HG02588 (cell line): ENCODE data around the gene CDC42EP5.
"Not testable (repeated sequence)": the region's sequence is repeated elsewhere in the genome, so short reads cannot be mapped to it uniquely, and the experiment has no call there.

Experiments used
- ATAC-seq: cut with Tn5 transposase; IDR thresholded peaks from one replicate; pipeline ENCODE4 v1.9.1; 2021; ENCODE audit warnings: mild to moderate bottlenecking, moderate library complexity; ENCODE audit not compliant: unreplicated experiment

Gene CDC42EP5, protein sequence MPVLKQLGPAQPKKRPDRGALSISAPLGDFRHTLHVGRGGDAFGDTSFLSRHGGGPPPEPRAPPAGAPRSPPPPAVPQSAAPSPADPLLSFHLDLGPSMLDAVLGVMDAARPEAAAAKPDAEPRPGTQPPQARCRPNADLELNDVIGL

DNA sequence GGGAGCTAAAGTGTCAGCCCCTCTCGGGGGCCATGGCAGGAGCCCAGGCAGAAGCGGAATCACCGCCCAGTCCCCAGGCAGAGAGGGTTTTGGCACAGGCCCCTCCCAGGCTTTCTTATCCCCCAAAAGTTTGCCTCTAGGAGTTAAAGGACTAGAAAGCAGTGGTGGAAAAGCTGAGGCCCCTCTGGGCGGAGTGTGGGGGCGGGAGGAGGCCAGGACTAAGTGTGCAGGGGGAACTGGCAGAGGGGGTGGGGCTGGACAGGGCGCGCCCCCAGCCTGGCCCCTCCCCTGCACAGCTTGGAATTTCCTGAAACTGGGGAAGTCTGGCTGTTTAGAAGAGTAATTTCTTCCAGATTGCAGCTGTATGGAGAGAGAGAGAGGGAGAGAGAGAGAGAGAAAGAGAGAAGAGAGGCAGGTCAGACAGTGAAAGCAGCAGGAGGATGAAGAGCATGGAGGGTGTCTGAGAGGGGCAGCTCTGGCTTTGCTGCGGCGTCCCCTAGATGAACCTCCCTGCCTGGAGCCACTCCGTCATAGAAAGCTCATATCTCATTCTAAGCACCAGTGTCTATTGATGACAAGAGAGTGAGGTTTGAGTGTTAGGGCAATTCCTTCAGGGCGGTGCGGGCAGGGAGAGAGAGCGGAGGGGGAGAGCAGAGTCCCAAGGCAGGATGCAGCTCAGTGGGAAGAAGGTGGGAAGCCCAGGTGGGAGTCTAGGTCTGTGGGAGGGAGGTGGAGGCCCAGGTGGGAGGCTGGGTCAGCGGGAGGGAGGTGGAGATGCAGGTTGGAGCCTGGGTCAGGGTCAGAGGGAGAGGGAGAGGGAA lies at the start of gene CDC42EP5:
CDC42EP5 (minus strand) TSS at position 226 of the 821 bp plus-strand sequence. CDS start 7,749 bp downstream, outside the sequence.
- no peak for ATAC-seq

DNA sequence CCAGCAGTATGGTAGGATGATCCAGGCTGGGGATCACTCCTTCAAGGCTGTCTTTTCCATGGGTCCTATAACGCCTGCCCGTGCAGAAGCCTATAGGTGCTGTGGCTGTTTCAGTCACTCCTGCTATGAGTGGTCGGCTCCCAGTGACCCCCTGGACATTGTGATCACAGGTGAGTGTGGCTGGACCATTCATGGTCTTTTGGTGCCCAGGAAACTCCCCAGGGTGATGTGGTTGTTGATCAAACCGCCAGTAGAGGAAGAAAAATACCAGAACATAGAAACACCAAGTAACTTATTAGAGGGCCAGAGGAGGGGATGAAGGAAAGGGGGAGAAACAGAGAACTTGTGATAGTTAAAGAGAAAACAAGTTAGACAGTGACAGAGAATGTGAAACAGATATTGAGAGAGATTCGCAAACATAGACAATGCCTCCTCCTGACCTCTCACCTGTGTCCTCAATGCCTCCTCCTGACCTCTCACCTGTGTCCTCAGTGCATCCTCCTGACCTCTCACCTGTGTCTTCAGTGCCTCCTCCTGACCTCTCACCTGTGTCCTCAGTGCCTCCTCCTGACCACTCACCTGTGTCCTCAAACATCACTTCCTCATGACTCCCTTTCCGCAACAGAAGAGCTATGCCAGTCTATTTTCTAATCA lies 48.9 kb upstream of the CDC42EP5 start:
- ATAC-seq = no peak

DNA sequence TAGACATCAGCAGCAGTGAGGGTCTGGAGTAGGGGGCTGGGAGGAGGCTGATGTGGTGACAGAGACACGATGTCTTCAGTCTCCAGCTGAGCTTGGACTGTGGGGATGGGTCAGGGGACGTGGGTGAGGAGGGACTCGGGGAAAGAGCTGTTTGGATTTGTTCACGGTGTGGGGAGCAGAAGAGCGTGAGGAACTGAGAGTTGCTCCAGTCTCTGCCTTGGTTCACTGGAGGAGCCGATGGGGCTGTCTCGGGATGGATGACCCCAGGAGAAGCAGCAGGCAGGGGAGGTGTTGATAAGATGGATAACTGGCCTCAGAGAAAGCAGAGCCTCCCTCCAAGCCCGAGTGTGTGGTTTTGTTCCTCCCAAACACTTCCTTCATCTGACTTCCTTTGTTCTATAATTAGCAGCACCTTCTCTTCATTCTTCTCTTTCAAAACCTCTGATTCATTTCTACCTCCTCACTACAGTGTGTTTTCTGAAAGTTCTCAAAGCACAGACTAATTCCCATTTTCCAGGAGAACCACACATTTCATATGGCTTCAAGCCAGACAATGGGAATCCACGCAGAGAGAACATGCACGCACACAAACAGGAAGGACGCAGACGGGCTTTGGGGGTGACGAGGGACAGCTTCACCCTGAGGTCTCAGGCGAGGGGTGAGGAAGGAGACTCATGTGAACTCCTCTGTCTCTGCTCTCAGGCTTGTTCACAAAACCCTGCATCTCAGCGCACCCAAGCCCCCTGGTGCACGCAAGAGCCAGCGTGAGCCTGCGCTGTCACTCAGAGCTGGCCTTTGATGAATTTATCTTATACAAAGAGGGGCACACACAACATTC lies 48.1 kb upstream of the CDC42EP5 start:
- no peak for ATAC-seq

DNA sequence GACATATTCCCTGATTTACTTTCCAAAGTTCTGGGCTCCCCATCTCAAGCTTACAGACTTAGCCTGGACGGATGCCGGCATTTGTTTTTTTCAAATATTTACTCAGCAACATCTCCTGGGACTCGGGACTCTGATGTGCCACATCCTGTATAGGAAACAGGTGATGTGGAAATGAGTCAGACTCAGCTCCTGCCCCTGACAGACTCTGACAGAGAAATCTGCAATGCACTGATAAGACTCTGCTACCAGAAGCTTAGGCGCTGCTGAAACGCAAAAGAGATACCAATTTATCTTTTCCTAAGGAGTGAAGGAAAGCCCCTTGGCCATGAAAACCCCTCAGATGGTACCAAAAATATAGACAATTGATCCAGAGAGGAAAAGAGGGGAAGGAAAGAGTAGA lies 45.7 kb upstream of the CDC42EP5 start:
- no peak for ATAC-seq

DNA sequence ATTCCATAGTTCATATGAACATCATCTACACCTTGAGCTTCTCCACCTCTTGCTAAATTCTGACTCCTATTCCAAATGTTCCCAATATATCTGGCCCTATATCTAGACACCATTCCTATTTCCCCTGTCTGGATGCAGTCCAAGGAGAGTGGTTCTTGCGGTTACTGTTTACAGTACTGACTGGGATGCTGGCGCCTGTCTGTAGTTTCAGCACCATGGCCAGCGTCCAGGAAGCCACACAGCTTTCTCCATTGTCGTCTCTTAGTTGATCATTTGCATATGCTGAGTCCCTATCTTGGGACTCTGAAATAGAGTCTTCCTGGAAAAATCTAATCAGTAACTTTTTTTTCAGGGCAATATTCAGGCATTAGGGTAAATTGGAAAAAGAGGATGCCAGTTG lies 44.4 kb upstream of the CDC42EP5 start:
- no peak for ATAC-seq

DNA sequence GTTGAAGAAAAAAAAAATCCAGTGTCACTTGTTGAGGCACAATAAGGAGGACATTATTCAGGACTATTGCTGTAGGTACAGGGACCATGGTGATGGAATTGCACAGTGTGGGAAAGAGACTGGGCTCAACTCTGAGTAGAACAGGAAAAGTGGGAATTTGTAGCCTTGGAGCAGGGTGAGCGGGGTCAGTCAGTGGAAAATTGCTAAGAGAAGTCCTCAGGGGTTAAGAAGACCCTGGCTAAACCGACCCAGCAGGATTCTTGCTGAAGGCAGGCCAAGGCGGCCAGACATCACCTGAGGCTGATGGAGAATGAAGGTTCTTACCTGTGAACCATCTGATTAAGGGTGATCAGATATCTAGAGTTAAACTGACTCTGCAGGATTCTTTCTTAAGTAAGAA lies 42.1 kb upstream of the CDC42EP5 start:
- no peak for ATAC-seq

DNA sequence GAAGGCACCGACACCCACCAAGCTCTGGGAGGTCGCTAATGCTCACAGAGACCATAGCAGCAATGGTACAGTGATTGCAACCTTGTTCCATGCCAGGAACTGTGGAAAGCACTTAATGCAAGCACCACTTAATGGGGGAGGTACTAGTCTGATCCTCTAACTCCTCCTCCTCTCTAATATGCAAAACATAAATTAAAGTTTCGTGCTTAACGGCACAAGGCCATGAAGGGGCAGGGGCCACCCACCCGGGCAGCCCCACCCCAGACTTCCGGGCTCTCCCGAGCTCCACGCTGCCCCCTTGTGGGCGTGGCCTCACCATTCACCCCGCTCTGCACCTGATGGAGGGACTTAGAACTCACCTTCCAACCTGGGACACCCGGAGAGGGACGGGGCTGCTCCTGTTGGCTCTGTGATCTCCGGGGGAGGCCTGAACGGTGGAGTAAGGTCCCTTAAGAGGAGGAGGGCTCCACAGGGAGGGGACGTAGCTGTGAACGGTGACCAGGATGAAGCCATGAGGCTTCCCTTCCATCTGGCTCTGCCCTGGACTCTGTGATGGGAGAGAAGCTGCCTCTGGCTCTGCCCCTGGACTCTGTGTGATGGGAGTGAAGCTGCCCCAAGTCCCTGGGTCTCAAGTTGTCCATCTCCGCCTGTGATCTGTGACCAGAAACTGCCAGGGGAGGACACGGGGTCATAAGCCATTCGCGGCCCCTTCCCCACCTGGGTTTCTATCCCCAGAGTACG lies 36.3 kb upstream of the CDC42EP5 start:
- ATAC-seq = not testable (repeated sequence)

DNA sequence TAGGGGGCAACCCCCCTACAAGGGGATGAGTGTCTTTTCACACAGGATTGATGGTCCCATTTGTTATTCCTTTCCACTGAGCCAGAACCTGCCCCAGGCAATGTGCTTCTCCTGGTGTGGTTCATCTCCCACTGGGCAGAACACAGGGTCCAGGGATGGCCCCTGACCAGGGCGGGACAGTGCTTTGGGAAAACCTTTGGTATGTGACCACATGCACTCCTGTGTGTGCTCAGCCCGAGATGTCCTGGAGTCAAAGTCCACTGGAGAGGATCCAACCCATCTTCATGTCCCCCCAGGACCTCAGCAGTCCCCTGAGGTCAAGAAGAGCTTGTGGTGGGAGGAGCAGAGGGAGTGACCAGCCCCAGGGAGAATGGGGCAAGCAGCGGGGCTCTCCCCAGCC lies 35.4 kb upstream of the CDC42EP5 start:
- not testable (repeated sequence) for ATAC-seq

DNA sequence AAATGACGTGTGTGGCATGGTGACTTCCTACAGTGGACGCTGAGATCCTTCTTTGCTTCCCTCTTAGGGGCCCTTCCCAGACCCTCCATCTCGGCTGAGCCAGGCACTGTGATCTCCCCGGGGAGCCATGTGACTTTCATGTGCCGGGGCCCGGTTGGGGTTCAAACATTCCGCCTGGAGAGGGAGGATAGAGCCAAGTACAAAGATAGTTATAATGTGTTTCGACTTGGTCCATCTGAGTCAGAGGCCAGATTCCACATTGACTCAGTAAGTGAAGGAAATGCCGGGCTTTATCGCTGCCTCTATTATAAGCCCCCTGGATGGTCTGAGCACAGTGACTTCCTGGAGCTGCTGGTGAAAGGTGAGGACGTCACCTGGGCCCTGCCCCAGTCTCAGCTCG lies 34.7 kb upstream of the CDC42EP5 start:
- no peak for ATAC-seq

DNA sequence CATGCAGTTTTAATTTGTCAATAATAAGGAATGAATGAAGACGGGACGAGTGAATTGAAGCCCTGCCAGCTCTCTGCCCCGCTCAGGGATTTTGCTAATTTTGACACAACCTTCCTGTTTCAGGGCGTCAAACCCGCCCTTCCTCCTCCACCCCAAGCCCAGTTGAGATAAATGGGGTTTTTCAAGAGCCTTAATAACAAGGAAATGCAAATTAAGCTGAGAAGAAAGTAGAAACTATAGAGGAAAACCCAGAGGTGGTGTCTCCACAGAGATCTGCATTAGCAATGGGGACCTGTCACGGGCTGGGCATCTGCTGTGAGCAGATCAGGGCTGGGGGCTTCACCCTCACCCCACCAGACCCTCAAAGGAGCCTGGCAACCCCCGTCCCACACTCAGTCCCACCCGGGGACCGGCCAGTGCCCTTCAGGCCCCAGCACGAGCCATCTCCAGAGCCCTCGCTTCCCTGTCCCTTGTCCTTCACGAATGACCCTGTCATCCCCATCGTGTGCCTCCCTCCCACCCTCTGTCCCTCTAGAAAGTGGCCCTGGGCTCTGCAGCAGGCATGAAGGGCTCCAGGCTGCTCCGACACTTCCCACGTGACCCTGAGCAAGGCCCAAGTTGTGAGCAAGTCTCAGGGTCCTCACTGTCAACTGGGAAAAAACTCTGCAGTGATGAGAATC lies 34.1 kb upstream of the CDC42EP5 start:
- ATAC-seq = not testable (repeated sequence)

DNA sequence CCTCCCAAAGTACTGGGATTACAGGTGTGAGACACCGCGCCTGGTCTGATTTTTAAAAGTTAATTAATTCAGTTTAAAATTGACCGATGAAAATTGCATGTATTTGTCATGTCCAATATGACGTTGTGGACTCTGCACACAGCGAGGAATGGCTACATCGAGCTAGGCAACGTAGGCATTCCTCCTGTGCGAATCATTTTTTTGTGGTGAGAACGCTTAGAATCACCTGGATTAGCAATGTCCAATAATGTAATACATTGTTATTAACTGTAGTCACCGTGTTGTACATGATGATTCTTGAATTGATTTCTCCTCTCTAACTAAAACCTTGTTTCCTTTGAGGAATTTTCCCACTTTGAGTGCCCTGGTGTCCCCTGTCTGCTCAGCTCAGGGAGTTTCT lies 33.0 kb upstream of the CDC42EP5 start:
- ATAC-seq = no peak

DNA sequence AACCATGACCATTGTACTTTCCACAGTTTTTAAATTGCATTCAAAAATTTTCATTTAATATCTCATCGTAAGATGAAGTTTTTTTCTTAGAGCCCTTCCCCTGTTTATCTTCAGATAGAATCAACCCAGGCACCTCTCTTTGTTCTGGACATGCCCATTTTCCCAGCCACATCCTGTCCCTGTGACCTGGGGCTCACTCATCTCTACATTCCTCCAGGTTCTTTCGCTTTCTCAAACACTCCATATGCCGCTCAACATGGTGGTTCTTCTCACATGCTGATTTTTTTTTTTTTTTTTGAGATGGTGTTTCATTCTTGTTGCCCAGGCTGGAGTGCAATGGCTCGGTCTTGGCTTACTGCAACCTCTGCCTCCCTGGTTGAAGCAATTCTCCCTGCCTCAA lies 32.4 kb upstream of the CDC42EP5 start:
- ATAC-seq = not testable (repeated sequence)

DNA sequence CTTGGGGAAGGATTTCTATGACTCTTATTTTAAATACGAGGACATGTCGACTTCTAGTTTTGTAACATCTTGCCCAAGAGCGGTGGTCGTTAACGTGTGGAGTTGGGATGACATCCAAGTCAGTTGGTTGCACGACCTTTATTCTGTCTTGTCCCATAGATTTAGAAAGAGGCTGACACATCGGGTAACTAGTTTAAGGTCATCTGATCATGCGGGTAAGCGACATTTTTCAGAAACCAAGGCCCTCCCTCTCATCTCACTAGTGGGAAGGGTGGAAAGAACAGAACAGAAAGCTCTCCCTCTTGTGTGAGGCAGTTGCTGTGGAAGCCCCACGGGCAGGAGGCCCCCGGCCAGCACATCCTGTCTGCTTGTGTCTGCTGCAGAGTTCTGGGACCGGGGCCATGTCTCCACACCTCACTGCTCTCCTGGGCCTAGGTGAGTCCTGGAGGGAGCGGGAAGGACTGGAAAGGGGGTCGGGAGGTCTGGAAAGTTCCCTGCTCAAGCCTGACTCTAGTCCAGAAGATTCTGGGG lies 29.5 kb upstream of the CDC42EP5 start, which contains the start of gene LAIR2:
LAIR2 (plus strand) TSS at position 314 of the 531 bp plus-strand sequence; CDS start at position 402, 88 bp downstream.
- ATAC-seq = no peak

DNA sequence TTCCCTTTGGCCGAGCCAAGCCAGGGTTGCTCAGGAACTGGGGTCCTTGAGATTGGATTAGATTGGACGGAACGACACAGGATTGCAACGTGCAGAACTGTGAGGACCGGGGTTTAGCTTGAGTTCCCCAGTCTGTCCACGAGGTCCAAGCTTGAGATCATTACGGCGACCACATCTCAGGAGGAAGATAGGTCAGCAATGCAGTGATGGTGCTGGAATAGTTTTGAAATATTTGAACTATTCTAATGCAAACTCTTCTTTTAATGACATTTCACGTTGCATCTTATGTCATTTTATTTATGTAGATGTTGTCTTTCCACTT lies 25.3 kb upstream of the CDC42EP5 start:
- not testable (repeated sequence) for ATAC-seq

DNA sequence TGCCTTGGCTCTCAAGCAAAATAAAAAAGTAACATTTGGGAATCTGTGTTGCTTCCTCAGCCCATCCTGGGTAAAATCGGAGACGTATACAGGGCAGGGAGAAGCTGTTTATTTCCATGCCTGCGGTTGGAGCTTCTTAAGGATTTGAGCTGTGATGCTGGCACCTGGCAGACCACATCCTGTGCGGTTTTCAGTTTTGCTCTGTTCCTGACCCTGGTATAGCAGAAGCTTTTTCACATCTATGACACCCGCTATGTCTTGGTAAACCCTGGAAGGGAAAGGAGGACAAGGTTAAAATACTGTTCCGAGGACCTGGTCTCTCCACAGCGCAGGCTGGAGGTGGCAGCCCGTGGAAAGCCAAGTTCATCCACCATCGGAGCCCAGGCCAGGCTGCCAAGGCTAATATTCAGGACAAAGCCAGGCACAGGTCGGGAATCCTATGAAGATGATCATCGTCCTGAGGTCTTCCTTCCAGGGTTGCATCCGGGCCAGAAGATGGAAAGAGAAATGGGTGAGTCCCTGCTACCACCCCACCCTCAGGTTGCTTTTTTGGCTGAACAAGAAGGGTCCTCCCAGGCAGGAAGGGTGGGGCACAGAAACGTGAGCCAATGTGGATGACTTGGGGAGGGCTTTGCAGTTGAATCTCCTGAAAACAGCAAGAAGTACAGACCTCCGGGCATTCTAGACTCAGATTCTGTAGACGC lies 24.8 kb upstream of the CDC42EP5 start:
- not testable (repeated sequence) for ATAC-seq

DNA sequence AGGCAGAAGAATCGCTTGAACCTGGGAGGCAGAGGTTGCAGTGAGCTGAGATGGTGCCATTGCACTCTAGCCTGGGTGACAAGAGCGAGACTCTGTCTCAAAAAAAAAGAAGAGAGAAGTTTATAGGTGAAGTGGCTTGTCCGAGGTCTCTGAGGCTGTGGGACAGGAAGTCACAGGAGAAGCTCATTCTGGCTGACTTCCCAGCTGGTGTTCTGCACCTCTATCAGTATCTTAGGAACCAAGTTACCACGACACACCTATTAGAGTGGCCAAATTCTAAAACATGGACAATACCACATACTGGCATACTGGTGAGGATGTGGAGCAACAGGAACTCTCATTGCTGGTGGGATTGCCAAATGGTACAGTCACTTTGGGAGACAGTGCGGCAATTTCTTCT lies 22.2 kb upstream of the CDC42EP5 start:
- ATAC-seq = not testable (repeated sequence)

DNA sequence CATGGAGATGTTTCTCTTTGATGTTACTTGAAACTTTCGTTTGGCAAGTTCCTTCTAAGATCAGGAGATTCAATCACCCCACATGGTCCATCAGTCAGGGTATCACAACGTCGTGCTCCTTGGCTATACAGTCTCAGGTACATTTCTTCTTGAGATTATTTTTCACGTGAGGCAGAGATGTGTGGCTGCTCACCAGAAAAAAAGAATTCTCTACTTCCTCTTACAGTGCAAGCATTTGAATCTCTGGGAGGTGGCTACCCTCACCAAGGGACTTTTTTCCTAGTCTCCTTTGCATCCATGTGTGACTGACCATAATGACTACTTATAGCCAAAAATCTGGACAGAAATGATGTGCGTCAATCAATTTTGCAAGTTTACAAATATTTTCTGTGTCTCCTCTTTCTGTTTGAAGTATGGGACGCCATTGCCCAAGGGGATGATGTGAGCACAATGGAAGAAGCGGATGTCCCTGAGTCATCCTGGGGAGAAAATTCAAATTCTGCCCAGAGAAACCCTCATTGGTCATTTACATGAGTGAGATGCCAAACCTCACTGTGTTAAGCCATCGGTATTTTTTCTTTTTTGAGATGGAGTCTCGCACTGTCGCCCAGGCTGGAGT lies 21.0 kb upstream of the CDC42EP5 start:
- ATAC-seq = no peak

DNA sequence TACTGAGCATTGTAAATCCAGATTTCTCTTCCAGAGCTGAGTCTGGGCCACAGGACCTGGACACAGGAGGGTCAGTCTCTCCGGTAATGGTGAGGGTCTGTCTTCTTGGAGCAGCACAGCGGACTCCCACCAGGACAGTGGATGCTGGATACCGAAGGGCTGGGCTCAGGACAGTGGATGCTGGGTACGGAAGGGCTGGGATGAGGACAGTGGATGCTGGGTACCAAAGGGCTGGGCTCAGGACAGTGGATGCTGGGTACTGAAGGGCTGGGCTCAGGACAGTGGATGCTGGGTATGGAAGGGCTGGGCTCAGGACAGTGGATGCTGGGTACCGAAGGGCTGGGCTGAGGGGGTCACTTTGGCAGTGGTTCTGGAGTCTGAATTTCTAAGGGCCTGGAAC lies 20.0 kb upstream of the CDC42EP5 start:
- not testable (repeated sequence) for ATAC-seq

DNA sequence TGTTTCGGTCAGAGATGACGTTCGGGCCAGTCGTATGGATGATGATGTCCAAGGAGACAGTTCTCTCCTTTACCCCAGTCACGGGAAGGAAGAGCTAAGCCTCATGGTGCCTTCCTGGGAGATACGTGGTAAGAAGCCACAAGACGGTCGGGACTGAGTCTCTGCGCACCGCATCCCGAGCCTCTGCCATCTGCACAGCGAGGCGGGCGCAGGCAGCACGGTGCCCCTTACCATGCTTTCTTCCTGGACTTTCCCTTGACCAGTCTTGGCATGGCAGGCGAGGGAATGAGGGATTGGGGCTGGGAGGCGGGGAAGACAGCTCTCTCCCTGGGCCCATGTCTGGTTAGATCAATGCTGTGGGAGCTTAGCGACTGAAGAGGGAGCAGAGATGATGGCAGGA lies 19.5 kb upstream of the CDC42EP5 start:
- no peak for ATAC-seq
